Tibial nerve (tissue), 4 donors: ENCODE results near the gene MCRS1. TPM values are rescaled to one million over a fixed set of nuclear protein-coding genes. Genes with fewer than 3 reads are reported as not detected.

Experiments
- DNase-seq, 2 donors: peaks; one replicate each; pipeline ENCODE4 v3.0.0-alpha.2; 2019; ENCODE audit warnings: low spot score in 2 of 2
- H3K27ac ChIP-seq, 4 donors: fragments of 200-600 bp; sonication (generic) in 3 of 4; one replicate each; pipeline ENCODE4 v1.5.1; 2017 to 2019; ENCODE audit warnings: mild to moderate bottlenecking in 1 of 4
- H3K27me3 ChIP-seq, 2 donors: fragments of 200-600 bp; sonication (generic) in 1 of 2; one replicate each; pipeline versions ENCODE4 v1.5.1 to v1.6.0; 2017 to 2019
- H3K36me3 ChIP-seq, 3 donors: fragments of 200-600 bp; sonication (generic); one replicate each; pipeline ENCODE4 v1.5.1; 2018 to 2019
- H3K4me1 ChIP-seq, 4 donors: fragments of 200-600 bp; sonication (generic) in 3 of 4; one replicate each; pipeline ENCODE4 v1.5.1; 2017 to 2019
- H3K4me3 ChIP-seq, 4 donors: fragments of 200-600 bp; sonication (generic) in 3 of 4; one replicate each; pipeline ENCODE4 v1.5.1; 2017 to 2019; ENCODE audit warnings: mild to moderate bottlenecking in 1 of 4, moderate library complexity in 1 of 4
- H3K9me3 ChIP-seq, 4 donors: fragments of 200-600 bp; sonication (generic) in 3 of 4; one replicate each; pipeline ENCODE4 v1.5.1; 2017 to 2019
- EP300 ChIP-seq, 2 donors: sonication (generic); formaldehyde crosslinking; IDR thresholded peaks; one replicate each; pipeline ENCODE4 v1.6.1; 2017; ENCODE audit warnings: antibody characterized with exemption in 2 of 2, mild to moderate bottlenecking in 1 of 2
- POLR2A ChIP-seq, 2 donors: fragments of 450-650 bp; IDR thresholded peaks; one replicate each; pipeline ENCODE4 v1.6.1; 2017; ENCODE audit warnings: antibody characterized with exemption in 2 of 2, mild to moderate bottlenecking in 2 of 2, moderate library complexity in 2 of 2
- WGBS, 2 donors: methylation state at CpG; one replicate each; pipeline ENCODE4 v1.1.5; 2018; 5-methylcytosine and 5-hydroxymethylcytosine counted together
- total RNA-seq, 4 donors: library from RNA; depleted of rRNA; stranded (reverse); fragments of >200 nt; gene quantifications; one replicate each; pipeline ENCODE4 v1.1.0, GENCODE V29; 2016
- TF ChIP-seq, protein P1 (sequence below), 5 experiments: fragments of 200-600 bp in 3 of 5; fragments of 450-650 bp in 2 of 5; sonication (generic) in 3 of 5; IDR thresholded peaks; one replicate each; pipeline ENCODE4 v1.5.1; 2016 to 2019; ENCODE audit warnings: antibody characterized with exemption in 5 of 5, mild to moderate bottlenecking in 3 of 5, moderate library complexity in 2 of 5

The MCRS1 gene
- total RNA-seq, 4 donors from 2014 or later, result 42.0 to 67.2 (median 64.5) TPM

DNA sequence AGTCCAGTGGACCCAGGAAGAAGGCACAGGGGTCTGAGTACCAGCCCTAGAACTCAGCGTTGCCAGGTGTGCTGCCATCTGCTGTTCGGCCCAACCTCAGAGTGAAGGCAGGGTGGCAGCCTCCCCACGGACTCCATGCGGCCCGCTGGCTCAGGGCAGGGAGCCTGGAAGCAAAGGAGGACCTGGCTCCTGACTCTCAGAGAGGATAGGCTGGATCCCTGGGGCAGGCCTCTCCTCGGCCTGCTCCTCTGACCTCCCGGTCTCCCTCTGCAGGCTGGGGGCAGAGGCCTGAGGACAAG is 10.1 kb downstream of the MCRS1 start:
- TF ChIP-seq, protein P1, sequence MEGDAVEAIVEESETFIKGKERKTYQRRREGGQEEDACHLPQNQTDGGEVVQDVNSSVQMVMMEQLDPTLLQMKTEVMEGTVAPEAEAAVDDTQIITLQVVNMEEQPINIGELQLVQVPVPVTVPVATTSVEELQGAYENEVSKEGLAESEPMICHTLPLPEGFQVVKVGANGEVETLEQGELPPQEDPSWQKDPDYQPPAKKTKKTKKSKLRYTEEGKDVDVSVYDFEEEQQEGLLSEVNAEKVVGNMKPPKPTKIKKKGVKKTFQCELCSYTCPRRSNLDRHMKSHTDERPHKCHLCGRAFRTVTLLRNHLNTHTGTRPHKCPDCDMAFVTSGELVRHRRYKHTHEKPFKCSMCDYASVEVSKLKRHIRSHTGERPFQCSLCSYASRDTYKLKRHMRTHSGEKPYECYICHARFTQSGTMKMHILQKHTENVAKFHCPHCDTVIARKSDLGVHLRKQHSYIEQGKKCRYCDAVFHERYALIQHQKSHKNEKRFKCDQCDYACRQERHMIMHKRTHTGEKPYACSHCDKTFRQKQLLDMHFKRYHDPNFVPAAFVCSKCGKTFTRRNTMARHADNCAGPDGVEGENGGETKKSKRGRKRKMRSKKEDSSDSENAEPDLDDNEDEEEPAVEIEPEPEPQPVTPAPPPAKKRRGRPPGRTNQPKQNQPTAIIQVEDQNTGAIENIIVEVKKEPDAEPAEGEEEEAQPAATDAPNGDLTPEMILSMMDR (IDR thresholded peaks at IDR 0.05), result no peak
- TF ChIP-seq POLR2A (IDR thresholded peaks at IDR 0.05), result no peak
- TF ChIP-seq EP300 (IDR thresholded peaks at IDR 0.05), result no peak
- Histone ChIP-seq H3K9me3 (no peaks in the 10 kb centered on the region), H3K27me3 (no peaks in the 10 kb centered on the region), H3K36me3 (peaks cover 17 to 75% (median 19%) of the 10 kb centered on the region in 3 donors), H3K4me3 (no peak overlapping the region), H3K4me1 (no peaks in the 10 kb centered on the region), H3K27ac (no peak overlapping the region)
- WGBS, 2 donors, result 61 to 67% methylated on average over 7 of the region's 7 CpGs
- no peak for DNase-seq

- Histone ChIP-seq H3K36me3 (peaks cover 13 to 70% (median 19%) of the 10 kb centered on the region in 3 donors), H3K27me3 (no peaks in the 10 kb centered on the region), H3K27ac (no peak overlapping the region)
Observed at GRCh38 chr12:49557187-49557916, 10.6 kb downstream of the MCRS1 start.

GRCh38 chr12:49556391-49557186 is 11.4 kb downstream of the MCRS1 start:
- no peak overlapping the region for H3K27ac ChIP-seq
- DNase-seq, result no peak

More at GRCh38 chr12:49557187-49557916, 10.6 kb downstream of the MCRS1 start:
- no peak for TF ChIP-seq EP300 (IDR thresholded peaks at IDR 0.05)
- TF ChIP-seq, protein P1 (IDR thresholded peaks at IDR 0.05), result no peak
- no peak for TF ChIP-seq POLR2A (IDR thresholded peaks at IDR 0.05)
- Histone ChIP-seq H3K4me1 (no peaks in the 10 kb centered on the region), H3K9me3 (no peaks in the 10 kb centered on the region), H3K4me3 (no peak overlapping the region)
- 86 to 87% methylated on average over 17 of the region's 18 CpGs for WGBS, 2 donors
- no peak for DNase-seq

GRCh38 chr12:49555631-49556390 is 12.1 kb downstream of the MCRS1 start:
- Histone ChIP-seq H3K4me3 (no peak overlapping the region), H3K27ac (no peak overlapping the region), H3K9me3 (no peaks in the 10 kb centered on the region), H3K27me3 (no peaks in the 10 kb centered on the region), H3K36me3 (peaks cover 5 to 55% (median 15%) of the 10 kb centered on the region in 3 donors), H3K4me1 (no peaks in the 10 kb centered on the region)
- no peak for DNase-seq
- TF ChIP-seq EP300 (IDR thresholded peaks at IDR 0.05), result no peak
- WGBS, 2 donors, result 85 to 88% methylated on average over 2 to 18 of the region's 18 CpGs

More at GRCh38 chr12:49556391-49557186, 11.4 kb downstream of the MCRS1 start:
- no peaks in the 10 kb centered on the region for H3K9me3 ChIP-seq
- H3K4me3 ChIP-seq, result no peak overlapping the region
- no peaks in the 10 kb centered on the region for H3K4me1 ChIP-seq
- WGBS, 2 donors, result 74% methylated on average over 12 of the region's 12 CpGs
- no peaks in the 10 kb centered on the region for H3K27me3 ChIP-seq
- TF ChIP-seq, protein P1 (IDR thresholded peaks at IDR 0.05), result no peak
- TF ChIP-seq EP300 (IDR thresholded peaks at IDR 0.05) (no peak), POLR2A (IDR thresholded peaks at IDR 0.05) (no peak)
- peaks cover 11 to 62% (median 15%) of the 10 kb centered on the region in 3 donors for H3K36me3 ChIP-seq

- H3K36me3 ChIP-seq, result peaks cover 3 to 39% (median 5%) of the 10 kb centered on the region in 3 donors
- no peaks in the 10 kb centered on the region for H3K27me3 ChIP-seq
- 68 to 72% methylated on average over 12 to 15 of the region's 15 CpGs for WGBS, 2 donors
- no peaks in the 10 kb centered on the region for H3K9me3 ChIP-seq
- TF ChIP-seq, protein P1 (IDR thresholded peaks at IDR 0.05), result no peak
- TF ChIP-seq POLR2A (IDR thresholded peaks at IDR 0.05) (no peak), EP300 (IDR thresholded peaks at IDR 0.05) (no peak)
- DNase-seq, result no peak
- H3K27ac ChIP-seq, result no peak overlapping the region
- H3K4me1 ChIP-seq, result peaks cover 0 to 5% (median 3%) of the 10 kb centered on the region in 4 donors
- no peak overlapping the region for H3K4me3 ChIP-seq
Observed at GRCh38 chr12:49554266-49554665, 13.7 kb downstream of the MCRS1 start.
